K562 (cell line): ENCODE data around the gene GOLGA2. TPM values are rescaled to one million over a fixed set of nuclear protein-coding genes. Genes with fewer than 3 reads are reported as not detected.
A peak's percentile ranks its signal among the peaks of the same experiment; 100 is the strongest.

Experiments
- ATAC-seq: fragments of 200-7000 bp; cut with Tn5 transposase; 3 replicates; pipeline ENCODE4 v1.9.1; 2020; ENCODE audit warnings: moderate library complexity
- BruUV-seq: library from RNA; stranded (reverse); fragments of 400-500 nt; replicated peaks from 2 replicates; lab custom pipeline; 2021; lab: Mats Ljungman, UMichigan
- CTCF ChIA-PET: fragments of 300-600 bp; formaldehyde crosslinking; extraction: SDS; loops from one replicate; lab custom pipeline; 2021; ENCODE audit warnings: low intra/inter-chr PET ratio; lab: Yijun Ruan, JAX
- POLR2A ChIA-PET: fragments of 300-600, 350-650 bp; sonication (Branson Sonifier 250); formaldehyde crosslinking; extraction: SDS; loops from one replicate; lab custom pipeline; 2021; ENCODE audit warnings: antibody characterized with exemption, inconsistent platforms; lab: Yijun Ruan, JAX
- DNase-seq, 4 experiments: peaks; one replicate each; pipeline versions ENCODE4 v3.0.0 to v3.0.0-alpha.2; 2011 to 2018; ENCODE audit warnings: low spot score in 3 of 4, mixed read lengths in 3 of 4; ENCODE audit errors: extremely low read depth in 1 of 4
- FAIRE-seq: peaks from 2 replicates; lab custom pipeline; 2011; peaks lifted over from hg19 to GRCh38; lab: Jason Lieb, UNC
- H2AFZ ChIP-seq: 2 replicates; pipeline ENCODE4 v1.6.0; 2011; ENCODE audit warnings: low read depth, low read length, control low read depth, inconsistent platforms
- H3K27ac ChIP-seq: fragments of 200-600 bp; 3 replicates; pipeline ENCODE4 v1.8.0; 2011; ENCODE audit warnings: low read depth, mild to moderate bottlenecking, control low read depth, inconsistent platforms, low read length, moderate library complexity, mixed read lengths; ENCODE audit errors: extremely low read depth
- H3K27me3 ChIP-seq, 2 experiments: fragments of 300-600 bp in 1 of 2; 2 replicates in 1 of 2; 3 replicates in 1 of 2; pipeline versions ENCODE4 v1.6.0 to v1.8.0; 2011; ENCODE audit warnings: inconsistent platforms in 2 of 2, low read length in 2 of 2, mild to moderate bottlenecking in 1 of 2, mixed read lengths in 1 of 2, moderate library complexity in 1 of 2; ENCODE audit not compliant: control insufficient read depth in 2 of 2, insufficient read depth in 2 of 2
- H3K36me3 ChIP-seq: fragments of 300-600 bp; 3 replicates; pipeline ENCODE4 v1.8.0; 2011; ENCODE audit warnings: mild to moderate bottlenecking, low read length, inconsistent platforms; ENCODE audit not compliant: control insufficient read depth, insufficient read depth
- H3K4me1 ChIP-seq, 2 experiments: fragments of 200-600 bp in 1 of 2; replicated peaks in 1 of 2; 2 replicates in 1 of 2; 3 replicates in 1 of 2; pipeline versions ENCODE4 v1.5.1 to v1.8.0; 2011; ENCODE audit warnings: inconsistent platforms in 2 of 2, low read length in 2 of 2, mild to moderate bottlenecking in 1 of 2, mixed read lengths in 1 of 2, moderate library complexity in 1 of 2; ENCODE audit not compliant: control insufficient read depth in 2 of 2, insufficient read depth in 2 of 2
- H3K4me2 ChIP-seq: 2 replicates; pipeline ENCODE4 v1.6.1; 2011; ENCODE audit warnings: low read length, control low read depth, inconsistent platforms, mixed read lengths; ENCODE audit not compliant: insufficient read depth
- H3K4me3 ChIP-seq: fragments of 200-600 bp; sonication (generic), shearing (Covaris generic); 2 replicates; pipeline ENCODE4 v1.5.1; 2016; ENCODE audit warnings: control low read depth, inconsistent platforms
- H3K79me2 ChIP-seq: fragments of 200-600 bp; 3 replicates; pipeline ENCODE4 v1.8.0; 2011; ENCODE audit warnings: low read length, inconsistent platforms; ENCODE audit not compliant: control insufficient read depth, insufficient read depth
- H3K9ac ChIP-seq, 2 experiments: 2 replicates each; pipeline versions ENCODE4 v1.6.0 to v1.6.1; 2011; ENCODE audit warnings: low read depth in 2 of 2, low read length in 2 of 2, control low read depth in 1 of 2, inconsistent platforms in 1 of 2, mild to moderate bottlenecking in 1 of 2, mixed read lengths in 1 of 2; ENCODE audit not compliant: insufficient read depth in 1 of 2
- H3K9me1 ChIP-seq: one replicate; pipeline ENCODE4 v1.6.0; 2011; ENCODE audit warnings: inconsistent platforms, mild to moderate bottlenecking, low read length, moderate library complexity; ENCODE audit not compliant: control insufficient read depth, insufficient read depth
- H3K9me3 ChIP-seq: replicated peaks from 2 replicates; pipeline ENCODE4 v1.5.1; 2011; ENCODE audit warnings: low read depth, low read length, inconsistent platforms; ENCODE audit not compliant: control insufficient read depth, insufficient read depth
- H4K20me1 ChIP-seq: replicated peaks from 2 replicates; pipeline ENCODE4 v1.6.1; 2011; ENCODE audit warnings: low read length, inconsistent platforms, mixed read lengths; ENCODE audit not compliant: control insufficient read depth, insufficient read depth
- EGR1 ChIP-seq: fragments of 450-650 bp; conservative IDR thresholded peaks from 2 replicates; pipeline ENCODE4 v1.6.1; 2017; ENCODE audit warnings: mild to moderate bottlenecking
- JUN ChIP-seq, 2 experiments: sonication (generic) in 1 of 2; formaldehyde crosslinking in 1 of 2; IDR thresholded peaks; 2 replicates each; pipeline versions ENCODE4 v1.6.1 to v1.8.0; 2012 to 2022; ENCODE audit warnings: borderline replicate concordance in 2 of 2, mild to moderate bottlenecking in 2 of 2, improper control_type of control experiment in 1 of 2, low read depth in 1 of 2, low read length in 1 of 2, missing genetic modification reagents in 1 of 2
- POU5F1 ChIP-seq: fragments of 150-350 bp; IDR thresholded peaks from 2 replicates; pipeline ENCODE4 v1.6.1; 2014; ENCODE audit warnings: borderline replicate concordance, low read length, low read depth, mild to moderate bottlenecking; ENCODE audit not compliant: partially characterized antibody
- TCF15 ChIP-seq: fragments of 250-450 bp; sonication (Bioruptor Pico); IDR thresholded peaks from 2 replicates; pipeline ENCODE4 v1.8.0; 2022; ENCODE audit warnings: moderate library complexity, mild to moderate bottlenecking, inconsistent platforms
- THAP12 ChIP-seq: fragments of 250-450 bp; sonication (Bioruptor Pico); IDR thresholded peaks from 2 replicates; pipeline ENCODE4 v1.9.0; 2021; ENCODE audit warnings: mild to moderate bottlenecking, inconsistent platforms
- ZNF165 ChIP-seq: fragments of 250-450 bp; sonication (Bioruptor Pico); IDR thresholded peaks from 2 replicates; pipeline ENCODE4 v1.4.0; 2020; ENCODE audit warnings: borderline replicate concordance
- ZNF444 ChIP-seq: fragments of 250-450 bp; sonication (Bioruptor Pico); IDR thresholded peaks from 2 replicates; pipeline ENCODE4 v1.4.0; 2020; ENCODE audit warnings: mild to moderate bottlenecking, moderate library complexity
- ZNF445 ChIP-seq: fragments of 250-450 bp; sonication (Bioruptor Pico); IDR thresholded peaks from 2 replicates; pipeline ENCODE4 v1.4.0; 2020; ENCODE audit warnings: low read depth, mild to moderate bottlenecking, moderate library complexity
- ZNF518B ChIP-seq: fragments of 250-450 bp; sonication (Bioruptor Pico); IDR thresholded peaks from 2 replicates; pipeline ENCODE4 v1.5.0; 2021; ENCODE audit warnings: mild to moderate bottlenecking, moderate library complexity
- ZNF717 ChIP-seq: fragments of 250-450 bp; sonication (Bioruptor Pico); IDR thresholded peaks from 2 replicates; pipeline ENCODE4 v1.5.0; 2021
- WGBS: fragments of 100-300 bp; shearing (Covaris generic); methylation state at CpG from one replicate; pipeline ENCODE4 v1.1.6; 2016; ENCODE audit warnings: low coverage, mixed read lengths; ENCODE audit not compliant: insufficient coverage; ENCODE audit errors: missing lambda C conversion rate; 5-methylcytosine and 5-hydroxymethylcytosine counted together
- in situ Hi-C: fragments of 300-500 bp; cut with MboI; formaldehyde crosslinking; loops from 4 replicates; pipeline ENCODE4 v1.15.0; 2018; ENCODE audit warnings: inconsistent platforms, mixed read lengths
- intact Hi-C: fragments of 100-400 bp; cut with micrococcal nuclease; formaldehyde crosslinking; loops from 2 replicates; pipeline ENCODE4 v1.14.2; 2022
- polyA plus RNA-seq, 8 experiments: library from polyadenylated mRNA; depleted of rRNA in 4 of 8; stranded (reverse) in 5 of 8; unstranded in 3 of 8; fragments of >200 nt; fragmentation: Nextera tagmentation in 2 of 8; fragmentation: Illumina TruSeq in 1 of 8; extraction: Ambion mirVana in 2 of 8; extraction: Trizol in 1 of 8; gene quantifications; 2 replicates each; pipeline versions ENCODE4 v1.2.1 to v1.2.3, GENCODE V29; 2011 to 2014; ENCODE audit warnings: inconsistent platforms in 1 of 8, missing spikeins in 1 of 8
- total RNA-seq, 7 experiments: library from RNA; depleted of rRNA in 6 of 7; stranded (reverse); fragments of >200 nt in 6 of 7; fragmentation: Illumina TruSeq in 2 of 7; extraction: Trizol in 2 of 7; gene quantifications; 2 replicates each; pipeline versions ENCODE4 v1.2.1 to v1.2.3, GENCODE V29; 2011 to 2021; ENCODE audit warnings: low replicate concordance in 1 of 7
- TF ChIP-seq, protein P1 (sequence below), 2 experiments: fragments of 450-650 bp in 1 of 2; sonication (generic) in 1 of 2; formaldehyde crosslinking in 1 of 2; IDR thresholded peaks in 1 of 2; conservative IDR thresholded peaks in 1 of 2; 2 replicates each; pipeline versions ENCODE4 v1.6.1 to v1.8.1; 2016 to 2023; ENCODE audit warnings: mild to moderate bottlenecking in 2 of 2, moderate library complexity in 2 of 2, inconsistent platforms in 1 of 2, missing genetic modification reagents in 1 of 2

The GOLGA2 gene
- total and polyA plus RNA-seq, 9 of the 15 experiments (the other 6 are each of a cell fraction or from before 2014, with no cell fraction given), result 15.7 to 138 (median 76.0) TPM

DNA sequence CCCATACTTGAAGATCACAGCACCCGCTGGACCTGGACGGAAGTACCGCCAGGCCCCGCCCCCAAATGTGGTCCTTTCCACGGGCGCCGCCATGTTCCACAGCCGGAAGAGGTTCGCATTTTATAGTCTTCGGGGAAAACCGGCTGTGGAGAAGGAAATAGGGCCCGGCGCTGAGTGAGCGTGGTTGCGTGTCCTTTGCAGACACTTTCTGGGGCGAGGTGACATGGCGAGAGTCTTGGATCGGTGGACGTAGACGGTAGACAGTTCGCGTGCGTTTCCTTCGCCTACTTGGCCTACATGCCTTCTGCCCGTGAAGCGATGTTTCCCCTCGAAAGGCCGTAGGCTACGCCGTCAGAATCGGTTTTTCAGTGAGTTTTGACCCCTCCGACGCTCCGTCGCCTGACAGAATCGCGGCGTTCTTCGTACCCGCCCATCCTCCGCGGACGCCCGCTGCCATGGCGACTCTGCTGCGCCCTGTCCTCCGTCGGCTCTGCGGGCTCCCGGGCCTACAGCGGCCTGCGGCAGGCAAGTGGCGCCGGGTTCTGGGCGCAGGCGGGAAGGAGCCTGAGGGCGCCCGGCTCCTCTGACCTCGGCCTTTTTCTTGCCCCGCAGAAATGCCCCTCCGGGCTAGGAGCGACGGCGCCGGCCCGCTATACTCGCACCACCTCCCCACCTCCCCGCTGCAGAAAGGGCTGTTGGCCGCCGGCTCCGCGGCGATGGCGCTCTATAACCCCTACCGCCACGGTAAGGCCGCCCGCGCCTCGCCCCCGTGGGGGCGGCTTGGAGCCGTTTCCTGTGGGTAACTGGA, 46.8 kb upstream of the GOLGA2 start, which contains the start of the genes COQ4 and TRUB2:
TSS of gene COQ4 (plus strand) at position 436 of the 808 bp plus-strand sequence. CDS start at position 456, 20 bp downstream.
TSS of gene TRUB2 (minus strand) at position 44 of the 808 bp plus-strand sequence. CDS start at position 5, 39 bp downstream.
- Histone ChIP-seq H3K79me2 (peaks cover 49% of the 10 kb centered on the region), H3K36me3 (peaks cover 66% of the 10 kb centered on the region), H3K4me2 (peak within 1 kb of the TSS; percentile 97), H4K20me1 (no peaks in the 10 kb centered on the region), H2AFZ (peak within 1 kb of the TSS; percentile 99), H3K4me1 (peaks cover 8 to 19% of the 10 kb centered on the region in 2 experiments), H3K27ac (peak within 1 kb of the TSS; percentile 94), H3K9ac (peak within 1 kb of the TSS; percentile 92 to 93), H3K9me3 (no peaks in the 10 kb centered on the region), H3K27me3 (no peaks in the 10 kb centered on the region), H3K9me1 (no peaks in the 10 kb centered on the region), H3K4me3 (peak within 1 kb of the TSS; percentile 67)
- in situ Hi-C loops, result loop anchor here (5.0 to 10.0 kb wide), 2 partner anchors 1350 to 1562 kb away; no protein-coding TSS in a partner anchor
- CTCF ChIA-PET, result interaction anchor here (0.6 kb wide), 1 partner anchor 293 kb away, joined by 3 read pairs; no protein-coding TSS in a partner anchor
- BruUV-seq, result TSS peak; percentile 73
- intact Hi-C loops, result loop anchor here (1.0 kb wide), 3 partner anchors 16 to 46 kb away; partner anchors contain the start of genes GOLGA2 and SWI5
- FAIRE-seq, result peak; percentile 88
- peak; percentile 95 for ATAC-seq
- DNase-seq, result peak; percentile 98 to 100 (median 100)
- POLR2A ChIA-PET, result interaction anchor here (0.6 to 3.7 kb wide), 6 partner anchors 12 to 1360 kb away, joined by 3 to 51 read pairs (median 7); no protein-coding TSS in a partner anchor
- under 1% methylated on average over 83 of the region's 83 CpGs for WGBS
- no peak for TF ChIP-seq EGR1
- TF ChIP-seq ZNF518B (CRISPR knock-in tag), result no peak
- TF ChIP-seq ZNF444 (CRISPR knock-in tag), result 0 out of 2 replicates have a peak, but pooled peaks have one; percentile 19
- peak; percentile 72 for TF ChIP-seq THAP12 (CRISPR knock-in tag)
- TF ChIP-seq ZNF165 (CRISPR knock-in tag), result peak; percentile 54; the same call in 1 of the 2 replicates
- no peak for TF ChIP-seq ZNF717
- TF ChIP-seq POU5F1, result peak; percentile 97
- peak; percentile 95 for TF ChIP-seq JUN (IDR thresholded peaks at IDR 0.05; ENCODE audit: borderline replicate concordance, low read depth, low read length)
- no peak for TF ChIP-seq JUN (CRISPR knock-in tag; IDR thresholded peaks at IDR 0.05; ENCODE audit: borderline replicate concordance)
- TF ChIP-seq TCF15 (CRISPR knock-in tag), result peak; percentile 87; the same call in 1 of the 2 replicates
- 0 out of 2 replicates have a peak, but pooled peaks have one; percentile 47 for TF ChIP-seq ZNF445 (CRISPR knock-in tag)
- TF ChIP-seq, protein P1, sequence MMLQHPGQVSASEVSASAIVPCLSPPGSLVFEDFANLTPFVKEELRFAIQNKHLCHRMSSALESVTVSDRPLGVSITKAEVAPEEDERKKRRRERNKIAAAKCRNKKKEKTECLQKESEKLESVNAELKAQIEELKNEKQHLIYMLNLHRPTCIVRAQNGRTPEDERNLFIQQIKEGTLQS (IDR thresholded peaks at IDR 0.05), result no peak
- TF ChIP-seq, protein P1 (CRISPR knock-in tag; conservative IDR thresholded peaks at IDR 0.05), result no peak; the same call in none of the 2 replicates
